ENCODE results near the gene KBTBD2. TPM values are rescaled to one million over a fixed set of nuclear protein-coding genes. Genes with fewer than 3 reads are reported as not detected.
A peak's percentile ranks its signal among the peaks of the same experiment; 100 is the strongest.

Gene KBTBD2
- polyA plus RNA-seq, 2 of the 4 experiments (the other 2 are of a cell fraction), result 24.2 to 43.0 TPM

- H3K27ac ChIP-seq, result no peak overlapping the region
- TF ChIP-seq KDM1A (IDR thresholded peaks at IDR 0.05; ENCODE audit: low read depth) (no peak), RAD21 (conservative IDR thresholded peaks at IDR 0.05 in 1 of 2, IDR thresholded peaks at IDR 0.05 in 1 of 2) (no peak), HMGXB4 (CRISPR knock-in tag; IDR thresholded peaks at IDR 0.05; ENCODE audit: borderline replicate concordance) (no peak), POLR2AphosphoS2 (conservative IDR thresholded peaks at IDR 0.05; ENCODE audit: low read length) (no peak), HEYL (CRISPR knock-in tag; IDR thresholded peaks at IDR 0.05) (no peak), FOSL2 (IDR thresholded peaks at IDR 0.05) (no peak), FOSL2 (CRISPR knock-in tag; IDR thresholded peaks at IDR 0.05) (no peak)
- H3K4me2 ChIP-seq, result no peak overlapping the region
- ATAC-seq (no peak), FAIRE-seq (no peak), DNase-seq (ENCODE audit: low read depth in 1 of 2, low spot score in 1 of 2) (no peak)
- ChIA-PET POLR2A (no interaction called here), CTCF (no interaction called here)
- no peak overlapping the region for H3K4me3 ChIP-seq
- H3K4me1 ChIP-seq, result no peaks in the 10 kb centered on the region
- no peaks in the 10 kb centered on the region for H3K9me3 ChIP-seq
- 95% methylated on average over 5 of the region's 5 CpGs for WGBS (ENCODE audit: missing lambda C conversion rate)
Observed at GRCh38 chr7:32915041-32915536, 23.5 kb upstream of the KBTBD2 start.

GRCh38 chr7:32914184-32914583, 22.6 kb upstream of the KBTBD2 start:
- TF ChIP-seq SMC3 (IDR thresholded peaks at IDR 0.05), result no peak
- no peak for TF ChIP-seq CHD2 (IDR thresholded peaks at IDR 0.05; ENCODE audit: low read length, partially characterized antibody)
- no peak for TF ChIP-seq TP53 (CRISPR knock-in tag; IDR thresholded peaks at IDR 0.05)
- TF ChIP-seq POLR2A (IDR thresholded peaks at IDR 0.05; ENCODE audit: low read length), result no peak
- TF ChIP-seq RNF2 (IDR thresholded peaks at IDR 0.05; ENCODE audit: borderline replicate concordance, low read depth), result no peak
- TF ChIP-seq MYC (IDR thresholded peaks at IDR 0.05; ENCODE audit: borderline replicate concordance, low read length), result no peak
- TF ChIP-seq HOXB5 (CRISPR knock-in tag; IDR thresholded peaks at IDR 0.05), result no peak
- TF ChIP-seq RFX5 (IDR thresholded peaks at IDR 0.05), result no peak
- no peak for TF ChIP-seq HES2 (IDR thresholded peaks at IDR 0.05)
- TF ChIP-seq CTCF (IDR thresholded peaks at IDR 0.05), result no peak
- no peak for TF ChIP-seq BHLHE40 (IDR thresholded peaks at IDR 0.05; ENCODE audit: low read depth, low read length)
- TF ChIP-seq RCOR1 (IDR thresholded peaks at IDR 0.05; ENCODE audit: low read depth, low read length), result no peak
- TF ChIP-seq KDM1A (IDR thresholded peaks at IDR 0.05; ENCODE audit: low read depth), result no peak
- no peak for TF ChIP-seq FOSL2 (IDR thresholded peaks at IDR 0.05)
- no peak for TF ChIP-seq FOSL2 (CRISPR knock-in tag; IDR thresholded peaks at IDR 0.05)
- TF ChIP-seq JUN (IDR thresholded peaks at IDR 0.05), result no peak
- no peak for TF ChIP-seq FOSB (CRISPR knock-in tag; IDR thresholded peaks at IDR 0.05)
- POLR2A ChIA-PET, result no interaction called here
- FAIRE-seq, result no peak
- no peaks in the 10 kb centered on the region for H3K9me3 ChIP-seq
- 100% methylated on average over 1 of the region's 1 CpG for WGBS (ENCODE audit: missing lambda C conversion rate)
- no peak overlapping the region for H3K4me2 ChIP-seq
- ATAC-seq, result peak; percentile 57 to 63; a peak in 4 of 6 replicates
- CTCF ChIA-PET, result no interaction called here
- H3K4me1 ChIP-seq, result no peaks in the 10 kb centered on the region
- H3K27ac ChIP-seq, result no peak overlapping the region
- DNase-seq (ENCODE audit: low read depth in 1 of 2, low spot score in 1 of 2), result peak in 1 of 2 experiments; percentile 13
- H3K4me3 ChIP-seq, result no peak overlapping the region

- ChIA-PET POLR2A (no interaction called here), CTCF (no interaction called here)
- 80% methylated on average over 1 of the region's 1 CpG for WGBS (ENCODE audit: missing lambda C conversion rate)
- DNase-seq (ENCODE audit: low read depth in 1 of 2, low spot score in 1 of 2) (no peak), ATAC-seq (0 out of 6 replicates have a peak, but pooled peaks of 1 of the 2 experiments have one; percentile 23), FAIRE-seq (no peak)
- H3K4me1 ChIP-seq, result no peaks in the 10 kb centered on the region
- no peak overlapping the region for H3K4me2 ChIP-seq
- H3K9me3 ChIP-seq, result no peaks in the 10 kb centered on the region
- H3K27ac ChIP-seq, result no peak overlapping the region
- no peak overlapping the region for H3K4me3 ChIP-seq
- no peak for TF ChIP-seq REST (IDR thresholded peaks at IDR 0.05)
- TF ChIP-seq FOXS1 (CRISPR knock-in tag; IDR thresholded peaks at IDR 0.05), result no peak
- no peak for TF ChIP-seq EHMT2 (IDR thresholded peaks at IDR 0.05; ENCODE audit: low read depth)
- no peak for TF ChIP-seq JUN (IDR thresholded peaks at IDR 0.05)
- no peak for TF ChIP-seq BCL3 (IDR thresholded peaks at IDR 0.05)
- no peak for TF ChIP-seq RARB (CRISPR knock-in tag; IDR thresholded peaks at IDR 0.05)
- TF ChIP-seq SREBF2 (IDR thresholded peaks at IDR 0.05), result no peak
Observed at GRCh38 chr7:32910195-32910594, 18.6 kb upstream of the KBTBD2 start.
